ENCODE data around the gene GBA3. TPM values are rescaled to one million over a fixed set of nuclear protein-coding genes. Genes with fewer than 3 reads are reported as not detected.

The GBA3 gene
- total and polyA plus RNA-seq, 2 donors (not counting 3 experiments of a cell fraction or from before 2014, with no cell fraction given), result not detected

- no peak for FAIRE-seq
- no TSS peak for BruUV-seq (replicated peaks)
- Histone ChIP-seq H3K27ac (ENCODE audit: insufficient read depth, low read depth, low read length) (no peak overlapping the region), H3K27me3 (ENCODE audit: control insufficient read depth in 2 of 2, insufficient read depth in 2 of 2, low read length in 2 of 2) (no peaks in the 10 kb centered on the region), H2AFZ (ENCODE audit: low read depth, low read length) (no peak overlapping the region), H3K4me3 (replicated peaks in 1 of 3; ENCODE audit: insufficient read depth in 1 of 3, low read depth in 1 of 3, low read length in 3 of 3) (no peak overlapping the region), H3K4me2 (ENCODE audit: insufficient read depth, low read length) (no peak overlapping the region), H3K9ac (replicated peaks; ENCODE audit: extremely low read depth, insufficient read depth, low read length) (no peak overlapping the region), H3K36me3 (ENCODE audit: control insufficient read depth in 2 of 2, extremely low read depth in 1 of 2, insufficient read depth in 2 of 2, low read length in 2 of 2) (no peaks in the 10 kb centered on the region), H3K9me3 (replicated peaks; ENCODE audit: control insufficient read depth, insufficient read depth, low read length) (no peaks in the 10 kb centered on the region), H3K4me1 (ENCODE audit: control insufficient read depth, extremely low read depth, insufficient read depth, low read length) (no peaks in the 10 kb centered on the region), H4K20me1 (replicated peaks; ENCODE audit: control insufficient read depth, extremely low read depth, insufficient read depth, low read length) (no peaks in the 10 kb centered on the region), H3K79me2 (ENCODE audit: control insufficient read depth, insufficient read depth, low read length) (no peaks in the 10 kb centered on the region), H3K9me1 (replicated peaks; ENCODE audit: control insufficient read depth, extremely low read depth, insufficient read depth, low read length) (no peaks in the 10 kb centered on the region)
- TF ChIP-seq POLR2A (IDR thresholded peaks at IDR 0.05; ENCODE audit: low read depth, low read length) (no peak), POLR2AphosphoS5 (IDR thresholded peaks at IDR 0.05; ENCODE audit: insufficient read depth, low read depth, low read length) (no peak), FOS (IDR thresholded peaks at IDR 0.05; ENCODE audit: borderline replicate concordance, insufficient read depth, low read length) (no peak), EZH2 (IDR thresholded peaks at IDR 0.05; ENCODE audit: borderline replicate concordance, low read depth, low read length, severe bottlenecking) (no peak), GATA2 (IDR thresholded peaks at IDR 0.05; ENCODE audit: insufficient read depth, insufficient read length, low read depth, low read length) (no peak), CTCF (IDR thresholded peaks at IDR 0.05; ENCODE audit: extremely low read depth in 1 of 2, insufficient read depth in 1 of 2, low read depth in 1 of 2, low read length in 2 of 2) (no peak), MYC (IDR thresholded peaks at IDR 0.05; ENCODE audit: low read depth, low read length) (no peak), JUN (IDR thresholded peaks at IDR 0.05; ENCODE audit: borderline replicate concordance, insufficient read depth, insufficient read length, low read depth) (no peak), MAX (IDR thresholded peaks at IDR 0.05; ENCODE audit: insufficient read depth, insufficient read length) (no peak)
- no peak for DNase-seq (ENCODE audit: low read depth, low spot score)
- intact Hi-C loops (cut with micrococcal nuclease), result no loop called here
- POLR2A ChIA-PET, result no interaction called here
- dilution Hi-C loops (cut with MboI; ENCODE audit: extremely low pct_ligation_motif_present, low sequenced_read_pairs), result no loop called here
- CTCF ChIA-PET, result no interaction called here
Measured at GRCh38 chr4:22653752-22654151, 39.0 kb upstream of the GBA3 start.

Data from endothelial cell of umbilical vein (primary cell).